IPS-NIHi7 (cell line): Measurements from ENCODE around the gene PLOD2.

Experiments used
- DNase-seq: peaks from one replicate; pipeline ENCODE4 v3.0.0; 2012; ENCODE audit warnings: mixed read lengths; ENCODE audit errors: extremely low spot score

Gene PLOD2

DNA sequence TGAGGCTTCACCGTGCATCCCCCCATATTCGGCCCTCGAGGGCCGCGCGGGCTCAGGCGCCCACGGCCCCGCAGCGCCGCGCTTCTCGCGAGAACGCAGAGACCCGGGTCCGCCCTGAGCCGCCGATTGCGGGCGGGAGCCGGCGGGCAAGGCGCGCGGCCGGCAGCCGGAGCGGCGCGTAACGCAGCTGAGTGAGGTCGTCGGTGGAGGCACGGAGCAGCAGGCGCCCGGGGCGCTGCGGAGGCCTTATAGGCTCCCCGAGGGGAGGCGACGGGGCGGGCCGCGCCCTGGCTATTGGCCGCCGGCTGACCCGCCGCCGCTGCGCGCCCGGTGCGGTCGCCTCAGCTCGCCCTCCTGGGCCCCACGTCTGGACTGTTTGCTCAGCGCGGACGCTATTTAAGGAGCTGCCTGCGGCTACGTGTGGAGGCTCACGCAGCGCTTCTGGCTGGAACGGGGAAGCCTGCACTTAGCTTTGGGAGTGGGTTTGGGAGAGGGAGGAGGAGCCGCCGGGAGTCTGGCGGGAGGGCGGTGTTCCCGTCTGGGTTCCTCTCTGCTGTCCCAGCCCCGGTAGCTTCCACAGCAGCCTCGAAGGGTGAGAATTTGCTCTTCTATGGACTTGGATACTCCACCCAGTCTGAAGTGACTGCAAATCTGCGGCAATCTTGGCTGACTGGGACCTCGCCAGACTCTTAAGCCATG lies at the start of gene PLOD2:
PLOD2 (minus strand) TSS at position 221 of the 699 bp plus-strand sequence; CDS start at position 26, 195 bp downstream.
- peak; percentile 77 for DNase-seq

DNA sequence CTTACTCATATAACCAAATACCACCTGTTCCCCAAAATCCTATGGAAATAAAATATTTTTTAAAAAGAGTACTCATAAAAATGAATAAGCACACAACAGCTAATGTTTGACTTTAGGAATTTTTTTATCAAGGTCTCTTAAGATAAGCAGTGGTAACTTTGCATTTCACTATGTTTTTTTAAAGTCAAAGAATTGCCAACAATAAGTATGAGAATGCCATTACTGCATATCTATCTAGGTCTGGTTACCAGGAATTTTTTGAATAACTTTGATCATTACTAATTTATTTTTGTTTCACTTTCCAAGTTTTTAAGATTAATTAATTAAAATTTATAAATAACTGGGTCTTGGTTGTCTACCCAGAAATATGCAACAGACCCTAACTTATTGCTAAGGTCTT lies 48.4 kb upstream of the PLOD2 start:
- DNase-seq: no peak

DNA sequence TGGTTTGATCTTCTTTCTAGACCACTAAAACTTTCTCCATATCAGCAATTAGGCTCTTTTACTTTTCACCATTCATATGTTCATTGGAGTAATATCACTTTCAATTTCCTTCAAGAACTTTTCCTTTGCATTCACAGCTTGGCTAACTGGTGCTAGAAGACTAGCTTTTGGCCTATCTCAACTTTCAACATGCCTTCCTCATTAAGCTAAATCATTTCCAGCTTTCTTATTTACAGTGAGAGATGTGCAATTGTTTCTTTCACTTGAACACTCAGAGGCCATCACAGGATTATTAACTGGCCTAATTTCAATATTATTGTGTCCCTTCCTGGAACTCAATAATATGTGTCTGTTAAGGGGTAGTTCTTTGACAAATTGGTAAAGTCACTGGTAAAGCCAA lies 42.8 kb upstream of the PLOD2 start:
- DNase-seq: no peak

DNA sequence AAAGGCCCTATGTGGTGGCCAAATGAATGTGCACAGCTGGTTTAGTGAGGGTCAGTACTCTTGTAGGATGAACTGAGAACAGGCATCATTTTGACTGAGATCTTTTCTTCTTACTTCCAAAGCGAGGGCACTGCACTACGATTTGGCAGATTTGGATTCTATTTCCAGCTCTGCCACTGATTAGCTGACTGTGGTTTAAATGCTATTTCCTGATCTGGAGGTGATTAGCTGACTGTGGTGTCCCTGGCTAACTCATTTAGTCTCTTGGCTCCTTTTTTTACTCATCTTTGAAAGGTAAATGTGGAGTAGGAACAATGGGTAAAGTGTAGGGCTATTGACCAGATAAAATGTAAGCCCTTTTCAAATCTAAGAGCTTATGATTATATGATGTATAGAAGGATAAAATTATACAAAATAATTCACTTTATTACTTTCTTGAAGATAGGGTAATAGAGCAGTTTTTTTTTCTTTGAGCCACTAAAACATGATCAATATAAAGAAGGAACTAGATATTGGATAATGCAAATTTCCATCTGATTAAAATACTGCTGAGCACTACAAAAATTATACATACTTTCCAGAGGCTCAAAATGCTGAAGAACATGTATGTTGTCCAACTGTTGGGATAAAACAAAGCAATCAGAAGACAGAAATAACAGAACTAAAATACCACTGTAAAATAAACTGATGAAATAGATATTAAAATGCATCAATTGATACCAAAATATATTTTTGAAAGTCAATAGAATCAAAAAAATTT lies 39.7 kb upstream of the PLOD2 start:
- no peak for DNase-seq

DNA sequence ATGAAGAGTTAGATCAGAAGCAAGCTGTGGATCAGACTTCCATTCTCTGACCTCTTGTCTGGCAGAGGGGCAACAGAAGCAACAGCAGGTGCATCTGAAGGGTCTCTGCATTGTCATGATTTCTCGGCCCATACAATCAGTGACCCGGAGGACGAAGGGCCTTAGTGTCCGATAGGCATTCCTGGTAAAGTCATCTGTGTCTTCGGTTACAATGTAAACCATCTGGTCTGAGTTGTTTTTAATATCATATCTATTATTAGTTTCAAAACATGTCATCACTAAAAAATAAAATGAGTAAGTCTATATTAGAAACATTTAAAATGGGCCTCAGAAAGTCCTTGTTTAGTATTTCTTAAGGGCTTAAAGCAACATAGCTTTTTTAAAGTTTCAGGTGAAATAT lies 38.8 kb upstream of the PLOD2 start:
- no peak for DNase-seq

DNA sequence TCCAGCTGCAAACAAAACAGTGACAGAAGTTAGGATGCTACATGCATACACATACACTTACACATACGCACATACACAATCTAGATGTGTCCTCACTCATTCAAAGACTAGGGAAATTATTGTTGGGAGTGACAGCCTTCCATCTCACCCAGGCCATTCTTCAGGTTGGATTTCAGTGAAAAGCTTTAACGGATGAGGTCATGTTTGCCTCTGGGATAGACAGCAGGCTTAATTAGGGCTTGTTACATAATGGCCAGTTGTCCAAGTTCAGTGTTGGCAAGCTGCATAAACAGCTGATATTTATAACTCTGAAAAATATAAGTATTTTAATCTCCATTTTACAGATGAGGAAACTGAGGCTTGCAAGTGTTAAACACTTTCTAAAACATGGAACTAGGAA lies 35.8 kb upstream of the PLOD2 start:
- DNase-seq: no peak

DNA sequence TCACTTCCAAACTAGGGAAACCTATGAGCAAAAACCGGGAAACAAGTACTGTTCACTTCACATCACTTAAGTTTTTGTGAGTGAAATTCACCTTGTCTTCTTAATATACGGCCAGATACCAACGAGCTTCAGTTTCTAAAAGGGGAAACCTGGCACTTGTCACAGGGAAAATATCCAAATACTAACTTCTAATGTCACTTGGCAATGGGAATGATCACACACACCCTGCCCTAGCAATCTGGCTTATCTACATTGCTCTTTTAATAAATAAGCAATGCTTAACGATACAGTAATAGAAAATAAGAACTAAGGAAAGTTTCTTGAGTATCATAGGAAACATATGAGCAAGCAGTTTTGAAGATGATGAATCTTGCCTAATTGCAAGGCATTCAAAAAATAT lies 34.6 kb upstream of the PLOD2 start:
- no peak for DNase-seq

DNA sequence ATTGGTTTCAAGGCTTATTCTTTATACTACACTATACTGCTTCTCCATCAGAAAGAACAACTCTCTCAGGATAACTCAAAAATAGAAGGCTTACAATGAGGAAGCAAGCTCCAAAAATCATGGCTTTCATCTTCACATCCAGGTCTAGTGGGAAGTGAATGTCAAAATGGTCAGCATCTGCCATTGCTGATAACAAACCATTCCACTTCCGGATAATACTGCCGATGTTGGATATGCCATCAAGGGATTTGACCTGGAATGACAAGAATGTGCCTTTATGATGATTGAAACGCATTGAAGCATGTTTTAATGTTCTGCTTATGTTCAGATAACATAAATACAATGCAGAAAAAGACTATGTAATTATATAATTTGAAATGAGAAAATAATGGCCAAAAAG lies 34.0 kb upstream of the PLOD2 start:
- no peak for DNase-seq

DNA sequence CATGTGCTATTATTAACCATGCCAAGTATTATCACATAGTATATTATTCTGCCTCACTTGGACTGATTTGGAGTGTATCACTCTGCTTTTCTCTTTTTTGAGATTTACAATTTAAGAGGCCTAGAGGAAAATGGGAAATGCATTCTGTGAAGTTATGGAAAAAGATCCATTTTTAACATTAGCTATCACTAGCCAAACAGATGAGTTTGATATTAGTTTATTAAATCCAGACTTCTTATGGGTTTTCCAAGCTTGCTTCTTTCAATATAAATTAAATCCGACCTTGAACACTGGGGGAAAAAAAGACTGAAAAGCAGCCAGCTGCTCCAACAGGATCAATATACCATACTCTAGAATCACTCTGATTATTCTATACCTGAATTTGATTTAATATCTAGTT lies 30.1 kb upstream of the PLOD2 start:
- no peak for DNase-seq

DNA sequence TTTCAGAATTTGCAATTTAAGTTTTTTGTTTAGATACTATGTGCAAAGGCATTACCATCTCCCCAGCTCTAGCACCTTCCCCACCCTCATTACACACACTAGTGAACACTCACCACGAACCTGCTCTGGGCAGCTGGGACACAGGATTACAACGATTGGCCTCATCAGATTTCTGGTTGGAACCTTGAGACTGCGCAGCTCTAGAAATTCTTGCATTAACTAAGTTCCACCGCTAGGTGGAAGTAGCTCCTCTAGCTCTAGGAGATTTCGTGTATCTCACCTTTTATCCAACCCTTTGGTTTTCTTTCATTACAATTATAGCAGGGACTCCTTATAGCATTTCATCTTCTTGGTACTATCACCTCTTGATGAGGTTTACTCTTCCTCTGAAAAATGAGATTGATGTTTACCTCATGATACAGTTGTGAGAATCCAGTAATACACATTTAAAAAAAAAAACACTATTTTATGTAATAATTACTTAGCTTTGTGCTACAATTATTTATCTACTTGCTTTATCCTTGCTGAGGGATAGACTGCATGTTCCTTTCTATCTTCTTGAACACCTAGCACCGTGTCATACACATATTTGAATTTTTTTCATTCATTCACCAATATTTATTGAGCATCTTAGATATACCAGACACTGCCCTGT lies 28.7 kb upstream of the PLOD2 start:
- DNase-seq: peak; percentile 63

DNA sequence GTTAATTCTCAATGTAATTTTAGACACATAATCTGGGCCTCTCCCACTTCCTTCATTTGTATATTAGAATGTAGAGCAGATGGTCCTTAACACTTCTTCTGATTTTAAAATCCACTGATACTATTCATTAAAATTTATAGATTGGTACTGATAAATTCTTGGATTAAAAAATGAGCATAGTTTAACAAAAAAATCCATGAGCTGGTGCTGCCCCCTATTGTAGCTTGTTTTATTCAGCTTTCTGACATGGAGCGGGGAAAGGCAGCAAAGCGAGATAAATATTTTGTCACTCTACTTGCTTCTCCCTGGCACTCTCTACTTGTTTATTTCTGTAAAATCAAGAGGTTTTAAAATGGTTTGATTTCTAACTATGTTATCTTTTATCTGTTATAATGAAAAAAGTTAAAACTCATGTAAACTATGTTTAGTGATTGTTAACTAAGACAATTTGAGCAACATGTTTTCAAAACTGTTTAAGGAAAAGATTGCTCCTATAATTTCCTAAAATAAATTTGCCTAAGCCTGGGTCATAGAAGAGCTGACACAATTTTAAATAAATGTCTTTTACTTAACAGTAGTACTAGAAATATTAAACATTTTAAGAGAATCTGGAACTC lies 26.5 kb upstream of the PLOD2 start:
- DNase-seq: peak; percentile 18

DNA sequence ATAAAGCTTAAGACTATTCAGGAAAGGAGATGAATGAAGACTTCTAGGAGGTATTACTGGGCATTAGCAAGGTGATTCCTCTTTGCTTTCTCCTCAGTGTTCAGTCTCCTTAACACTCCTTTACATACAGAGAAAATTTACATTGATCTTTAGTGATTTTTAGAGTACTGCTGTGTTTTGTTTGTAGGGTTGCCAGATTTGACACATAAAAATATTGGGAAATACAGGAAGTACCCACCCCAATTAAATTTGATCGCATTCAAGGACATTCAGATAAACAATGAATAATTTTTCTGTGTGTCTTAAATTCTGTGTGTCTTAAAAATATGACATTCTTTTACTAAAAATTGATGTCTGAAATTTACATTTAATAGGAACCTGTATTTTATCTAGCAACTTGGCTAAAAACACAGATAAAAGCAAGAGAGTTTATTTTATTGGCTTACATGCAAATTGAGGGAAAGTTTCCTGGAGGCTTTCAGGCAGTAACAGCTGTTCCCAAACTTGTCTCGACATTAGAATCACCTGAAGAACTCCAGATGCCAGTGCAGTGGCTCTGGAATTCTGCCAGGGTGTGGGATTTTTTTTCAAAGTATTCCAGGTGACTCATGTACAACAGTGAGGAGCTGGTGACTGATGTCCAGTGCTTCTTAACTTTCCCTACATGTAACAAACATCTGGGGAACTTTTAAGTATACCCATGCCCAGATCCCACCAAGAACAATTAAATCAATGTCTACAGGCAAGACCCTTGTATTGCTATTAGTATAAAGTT lies 23.4 kb upstream of the PLOD2 start:
- no peak for DNase-seq

DNA sequence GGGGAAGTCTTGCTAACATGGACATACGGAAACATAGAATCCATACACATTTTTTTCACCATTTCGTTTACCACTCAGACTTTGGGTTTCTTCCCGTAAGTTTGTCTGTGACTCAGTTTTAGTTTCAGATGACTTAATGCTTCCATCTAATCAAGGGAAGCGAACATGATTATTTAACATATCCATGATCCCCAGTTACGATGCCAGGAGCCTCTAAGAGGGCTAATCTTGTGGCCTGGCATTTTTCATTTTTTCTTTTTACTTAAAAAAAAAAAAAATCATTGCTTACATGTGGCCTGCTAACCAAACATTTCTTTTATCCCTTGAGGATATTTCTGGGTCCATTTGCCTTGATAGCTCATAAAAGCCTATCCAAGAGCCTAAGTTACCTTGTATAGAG lies 20.2 kb upstream of the PLOD2 start:
- DNase-seq: no peak

DNA sequence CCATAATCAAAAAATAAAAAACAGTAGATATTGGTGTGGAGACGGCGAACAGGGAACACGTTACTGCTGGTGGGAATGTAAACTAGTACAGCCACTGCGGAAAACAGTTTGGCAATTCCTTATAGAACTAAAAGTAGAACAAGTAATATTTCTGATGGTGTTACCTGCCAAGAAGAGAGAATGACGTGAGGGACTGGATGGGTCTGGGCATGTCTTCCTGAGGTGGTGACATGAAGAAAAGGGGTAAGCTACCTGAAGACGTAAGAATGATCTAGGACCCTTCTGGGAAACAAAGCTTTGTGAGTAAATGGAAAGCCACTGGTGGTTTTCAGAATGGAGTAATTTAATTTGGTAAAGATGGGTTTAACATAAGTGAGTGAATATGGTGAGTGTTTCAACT lies 19.4 kb upstream of the PLOD2 start:
- DNase-seq: no peak

DNA sequence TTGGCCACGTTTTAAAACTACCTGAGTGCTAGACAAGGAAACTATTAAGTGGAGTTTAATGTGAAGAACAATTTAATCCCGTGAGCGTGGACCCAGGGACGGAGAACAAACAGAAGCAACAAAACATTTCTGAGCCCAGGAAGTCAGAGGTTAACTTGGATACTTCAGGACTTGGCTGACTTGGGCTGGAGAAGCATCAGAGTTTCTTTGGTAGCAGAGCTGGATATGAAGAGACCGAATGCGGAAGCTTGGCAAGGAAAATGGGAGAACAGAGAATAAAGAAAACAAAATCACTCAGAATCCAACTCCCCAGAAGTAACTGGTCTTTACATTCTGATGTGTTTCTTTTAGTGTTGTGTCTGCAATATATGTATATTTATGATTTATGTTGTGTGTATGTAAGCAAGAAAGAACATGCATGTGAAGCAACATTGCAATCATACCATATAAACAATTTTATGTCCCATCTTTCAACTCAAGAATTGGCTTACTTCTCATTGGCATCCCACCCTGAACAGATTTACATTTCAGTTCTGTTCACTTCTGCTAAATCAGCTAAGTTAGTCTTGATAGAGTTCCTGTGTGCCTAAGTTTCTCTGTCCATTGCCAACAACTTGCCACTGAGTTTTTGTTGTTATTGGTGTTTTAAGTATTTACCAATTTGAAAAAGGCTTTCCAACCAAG lies 17.2 kb upstream of the PLOD2 start:
- DNase-seq: no peak

DNA sequence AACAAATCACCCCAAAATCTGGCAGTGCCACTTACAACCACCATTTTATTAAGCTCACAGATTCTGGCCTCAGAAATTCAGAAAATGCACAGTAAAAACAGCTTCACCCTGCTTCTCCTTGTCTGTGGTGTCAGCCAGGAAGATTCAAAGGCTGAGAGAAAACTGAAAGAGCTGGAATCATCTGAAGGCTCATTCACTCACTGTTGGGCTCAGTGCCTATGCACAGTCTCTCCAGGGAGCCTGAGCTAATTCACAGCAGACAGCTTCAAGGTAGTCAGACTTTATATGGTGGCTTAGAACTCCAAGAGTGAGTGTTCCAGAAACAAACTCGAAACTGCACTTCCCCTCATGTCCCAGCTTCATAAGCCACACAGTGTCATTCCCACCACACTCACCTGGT lies 16.5 kb upstream of the PLOD2 start:
- DNase-seq: no peak

DNA sequence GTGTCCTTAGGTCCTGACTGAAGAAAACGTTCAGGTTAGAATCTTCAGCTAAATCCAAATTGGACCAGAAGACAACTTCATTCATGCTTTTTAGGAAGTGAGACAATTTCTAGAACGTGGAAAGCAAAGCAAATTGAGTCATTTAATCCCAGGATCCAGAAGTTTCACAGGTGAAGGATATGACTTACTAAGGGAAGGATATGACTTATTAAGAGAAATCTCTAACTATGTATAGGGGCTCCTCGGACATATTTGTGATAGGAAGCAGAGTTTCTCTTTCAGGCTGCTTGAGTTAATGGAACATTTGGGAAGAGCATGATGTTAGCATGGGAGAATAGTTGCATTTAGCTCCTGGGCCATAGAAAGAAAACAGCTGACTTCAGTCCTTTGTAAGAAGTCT lies 16.1 kb upstream of the PLOD2 start:
- no peak for DNase-seq

DNA sequence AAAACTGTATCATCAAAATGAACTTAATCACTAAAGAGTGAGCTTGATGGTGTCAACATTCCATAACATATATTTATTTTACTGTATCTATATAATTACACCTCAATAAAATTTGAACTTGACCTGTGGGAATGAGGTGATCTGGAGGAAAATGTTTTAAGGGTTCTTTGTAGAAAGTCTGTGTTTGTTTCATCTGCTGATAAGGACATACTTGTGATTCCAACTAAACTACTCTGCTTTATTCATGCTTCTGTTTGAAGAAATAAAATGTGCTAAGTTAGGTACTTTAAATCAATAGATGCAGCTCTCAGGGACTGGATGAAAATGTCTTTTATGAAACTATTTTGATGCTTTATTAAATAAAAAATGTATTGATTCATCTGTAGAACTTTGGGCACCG lies 11.6 kb upstream of the PLOD2 start:
- no peak for DNase-seq

DNA sequence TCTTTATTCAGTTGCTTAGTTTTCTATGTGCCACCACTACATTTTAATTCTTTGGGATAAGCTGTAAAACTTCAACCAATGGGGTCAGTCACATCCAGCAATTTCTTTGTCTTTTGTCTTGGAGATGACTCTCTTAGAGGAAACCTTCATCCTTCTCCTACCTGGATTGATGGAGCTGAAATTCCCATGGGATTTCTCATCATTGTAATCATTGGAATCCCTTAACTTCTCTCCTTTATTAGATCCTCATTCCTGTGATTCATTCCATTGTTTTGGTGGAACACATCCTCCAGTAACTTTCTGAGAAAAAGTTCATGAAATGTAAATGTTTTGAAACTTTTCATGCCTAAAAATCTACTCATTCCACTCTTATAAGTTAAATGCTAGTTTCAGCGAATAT lies 9.6 kb upstream of the PLOD2 start:
- DNase-seq: no peak

DNA sequence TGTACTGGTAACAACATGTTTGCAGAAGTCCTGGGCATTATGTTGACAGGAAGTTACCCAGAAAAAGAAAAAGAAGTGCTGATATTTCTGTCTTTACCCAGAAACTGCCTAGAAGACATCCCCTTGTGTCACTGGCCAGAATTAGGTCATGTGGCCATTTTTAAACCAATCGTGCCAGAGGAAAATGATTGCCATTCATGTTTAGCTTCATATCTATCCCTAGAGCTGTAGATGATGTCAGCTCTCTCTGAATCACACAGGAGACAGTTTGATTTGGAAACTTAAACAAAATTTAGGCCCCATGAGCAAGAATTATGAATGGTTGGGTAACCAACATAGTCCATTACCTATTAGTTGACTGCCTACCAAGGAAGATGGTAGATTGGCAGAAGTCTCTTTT lies 8.9 kb upstream of the PLOD2 start:
- DNase-seq: no peak

DNA sequence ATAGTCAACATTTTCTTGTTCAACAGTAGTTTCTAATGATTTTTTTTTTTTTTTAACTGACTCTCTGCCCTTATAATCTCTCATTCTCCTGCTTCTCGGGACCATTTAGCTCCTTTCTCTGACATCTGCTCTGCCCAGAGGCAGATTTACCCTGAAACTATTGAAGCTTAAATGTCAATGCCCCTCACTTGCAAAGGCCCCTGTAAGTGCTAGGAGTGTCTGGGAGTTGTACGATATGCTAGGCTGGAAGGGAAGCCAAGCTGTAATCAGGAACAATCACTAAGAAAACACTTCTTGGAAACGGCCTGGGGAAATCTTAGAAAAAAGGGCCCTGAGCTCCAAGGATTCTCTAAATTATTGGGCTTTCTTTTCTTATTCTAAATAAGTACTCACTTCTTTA lies 5.8 kb upstream of the PLOD2 start:
- no peak for DNase-seq
